ENCODE data around the gene TMEM258.

TMEM258 gene

DNA sequence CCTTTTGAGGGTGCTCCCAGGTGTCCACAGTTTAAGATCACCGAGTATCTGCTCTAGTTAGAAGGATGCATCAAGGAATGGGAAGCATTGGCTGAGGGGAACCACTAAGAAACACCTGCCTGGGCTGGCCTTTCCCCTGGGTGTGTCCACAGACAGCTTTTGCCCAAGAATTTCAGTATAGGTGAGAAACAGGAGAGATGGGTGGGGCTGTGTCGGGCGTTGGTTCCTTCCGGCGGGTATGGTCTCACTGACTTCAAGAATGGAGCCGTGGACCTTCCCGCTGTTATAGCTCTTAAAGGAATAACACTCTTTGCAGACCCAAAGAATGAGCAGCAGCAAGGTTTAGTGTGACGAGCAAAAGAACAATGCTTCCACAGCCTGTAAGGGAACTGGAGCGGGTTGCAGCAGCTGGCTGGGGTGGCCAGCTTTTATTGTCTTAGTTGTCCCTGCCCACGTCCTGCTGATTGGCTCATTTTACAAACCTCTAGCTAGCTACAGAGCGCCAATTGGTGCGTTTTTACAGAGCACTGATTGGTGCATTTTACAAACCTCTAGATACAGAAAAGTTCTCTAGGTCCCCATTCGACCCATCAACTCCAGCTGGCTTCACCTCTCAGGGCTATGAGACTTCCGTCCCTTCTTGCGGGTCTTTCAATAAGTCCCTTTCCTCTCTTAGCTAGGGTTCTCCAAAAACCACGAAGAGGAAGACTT, 22.0 kb upstream of the TMEM258 start:
- peak overlapping the region; percentile 77 for H3K4me3 ChIP-seq (ENCODE audit: low read length)
- DNase-seq (ENCODE audit: low read depth), result no peak
- no peak for TF ChIP-seq CTCF (conservative IDR thresholded peaks at IDR 0.05; ENCODE audit: low read depth, low read length)

DNA sequence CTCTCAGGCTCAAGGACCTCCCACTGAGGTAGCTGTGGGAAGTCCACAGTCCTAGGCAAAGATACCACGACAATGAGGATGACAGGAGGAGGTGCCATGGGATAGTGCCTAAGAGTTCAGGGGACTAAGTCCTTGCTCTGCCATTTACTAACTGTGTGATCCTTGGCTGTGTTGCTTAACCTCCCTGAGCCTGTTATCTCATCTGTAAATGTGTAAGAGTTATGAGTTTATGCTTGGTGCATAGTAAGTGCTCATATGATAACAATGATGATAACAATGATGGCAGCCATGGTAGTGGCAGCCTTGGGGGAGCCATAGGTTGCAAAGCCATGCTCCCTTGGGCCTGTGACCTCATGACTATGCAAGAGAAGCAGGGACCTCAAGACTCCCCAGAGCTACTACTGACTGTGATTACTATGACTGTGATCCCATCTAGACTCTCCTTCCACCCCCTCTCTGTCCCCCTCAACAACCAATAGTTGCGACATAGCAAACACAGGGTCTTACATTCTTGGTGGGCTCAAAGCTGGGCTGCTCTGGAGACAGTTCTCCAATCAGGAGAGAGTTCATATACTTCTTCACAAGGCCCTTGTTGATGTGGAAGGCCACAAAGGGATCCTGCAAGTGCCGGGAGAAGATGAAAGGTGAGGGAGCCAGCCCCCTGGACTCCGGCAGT, 20.5 kb upstream of the TMEM258 start:
- no peak overlapping the region for H3K4me3 ChIP-seq (ENCODE audit: low read length)
- TF ChIP-seq CTCF (conservative IDR thresholded peaks at IDR 0.05; ENCODE audit: low read depth, low read length), result no peak
- DNase-seq (ENCODE audit: low read depth), result no peak

- no peak for TF ChIP-seq CTCF (conservative IDR thresholded peaks at IDR 0.05; ENCODE audit: low read depth, low read length)
- DNase-seq (ENCODE audit: low read depth), result no peak
- H3K4me3 ChIP-seq (ENCODE audit: low read length), result no peak overlapping the region
Measured at GRCh38 chr11:61811831-61812230, 19.4 kb upstream of the TMEM258 start.

GRCh38 chr11:61810671-61811175, 18.3 kb upstream of the TMEM258 start:
- H3K4me3 ChIP-seq (ENCODE audit: low read length), result no peak overlapping the region
- no peak for DNase-seq (ENCODE audit: low read depth)
- TF ChIP-seq CTCF (conservative IDR thresholded peaks at IDR 0.05; ENCODE audit: low read depth, low read length), result no peak

- H3K4me3 ChIP-seq (ENCODE audit: low read length), result no peak overlapping the region
- TF ChIP-seq CTCF (conservative IDR thresholded peaks at IDR 0.05; ENCODE audit: low read depth, low read length), result no peak
- DNase-seq (ENCODE audit: low read depth), result no peak
Measured at GRCh38 chr11:61806785-61807184, 14.4 kb upstream of the TMEM258 start.

DNA sequence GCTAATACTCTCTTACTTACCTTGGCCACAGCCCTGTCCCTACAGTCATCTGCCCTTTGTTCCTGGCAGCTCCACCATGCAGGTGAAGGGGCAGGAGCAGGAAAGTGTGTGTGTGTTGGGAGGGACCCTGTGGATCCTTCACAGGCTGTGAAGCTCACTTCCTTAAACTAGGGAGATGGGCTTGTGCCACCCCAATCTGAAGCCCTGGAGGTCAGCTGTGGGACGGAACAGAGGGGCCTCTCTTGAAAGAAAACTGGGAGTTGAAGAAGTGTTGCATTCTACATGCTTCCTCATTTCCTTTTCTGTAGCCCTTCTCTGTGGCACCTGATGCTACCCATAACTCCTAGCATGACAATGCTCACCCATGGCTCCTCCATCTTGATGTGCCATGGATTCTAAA, 12.7 kb upstream of the TMEM258 start:
- no peak for DNase-seq (ENCODE audit: low read depth)
- no peak overlapping the region for H3K4me3 ChIP-seq (ENCODE audit: low read length)
- no peak for TF ChIP-seq CTCF (conservative IDR thresholded peaks at IDR 0.05; ENCODE audit: low read depth, low read length)

Data from retinal pigment epithelial cell (primary cell).